K562 (cell line): ENCODE results near the gene GPATCH11. TPM values are rescaled to one million over a fixed set of nuclear protein-coding genes. Genes with fewer than 3 reads are reported as not detected.

Experiments
- ATAC-seq: fragments of 200-7000 bp; cut with Tn5 transposase; 3 replicates; pipeline ENCODE4 v1.9.1; 2020; ENCODE audit warnings: moderate library complexity
- BruUV-seq: library from RNA; stranded (reverse); fragments of 400-500 nt; replicated peaks from 2 replicates; lab custom pipeline; 2021; lab: Mats Ljungman, UMichigan
- CTCF ChIA-PET: fragments of 300-600 bp; formaldehyde crosslinking; extraction: SDS; loops from one replicate; lab custom pipeline; 2021; ENCODE audit warnings: low intra/inter-chr PET ratio; lab: Yijun Ruan, JAX
- POLR2A ChIA-PET: fragments of 300-600, 350-650 bp; sonication (Branson Sonifier 250); formaldehyde crosslinking; extraction: SDS; loops from one replicate; lab custom pipeline; 2021; ENCODE audit warnings: antibody characterized with exemption, inconsistent platforms; lab: Yijun Ruan, JAX
- DNase-seq, 4 experiments: peaks; one replicate each; pipeline versions ENCODE4 v3.0.0 to v3.0.0-alpha.2; 2011 to 2018; ENCODE audit warnings: low spot score in 3 of 4, mixed read lengths in 3 of 4; ENCODE audit errors: extremely low read depth in 1 of 4
- FAIRE-seq: peaks from 2 replicates; lab custom pipeline; 2011; peaks lifted over from hg19 to GRCh38; lab: Jason Lieb, UNC
- H2AFZ ChIP-seq: 2 replicates; pipeline ENCODE4 v1.6.0; 2011; ENCODE audit warnings: low read depth, low read length, control low read depth, inconsistent platforms
- H3K27ac ChIP-seq: fragments of 200-600 bp; 3 replicates; pipeline ENCODE4 v1.8.0; 2011; ENCODE audit warnings: low read depth, mild to moderate bottlenecking, control low read depth, inconsistent platforms, low read length, moderate library complexity, mixed read lengths; ENCODE audit errors: extremely low read depth
- H3K27me3 ChIP-seq, 2 experiments: fragments of 300-600 bp in 1 of 2; 2 replicates in 1 of 2; 3 replicates in 1 of 2; pipeline versions ENCODE4 v1.6.0 to v1.8.0; 2011; ENCODE audit warnings: inconsistent platforms in 2 of 2, low read length in 2 of 2, mild to moderate bottlenecking in 1 of 2, mixed read lengths in 1 of 2, moderate library complexity in 1 of 2; ENCODE audit not compliant: control insufficient read depth in 2 of 2, insufficient read depth in 2 of 2
- H3K36me3 ChIP-seq: fragments of 300-600 bp; 3 replicates; pipeline ENCODE4 v1.8.0; 2011; ENCODE audit warnings: mild to moderate bottlenecking, low read length, inconsistent platforms; ENCODE audit not compliant: control insufficient read depth, insufficient read depth
- H3K4me1 ChIP-seq, 2 experiments: fragments of 200-600 bp in 1 of 2; replicated peaks in 1 of 2; 2 replicates in 1 of 2; 3 replicates in 1 of 2; pipeline versions ENCODE4 v1.5.1 to v1.8.0; 2011; ENCODE audit warnings: inconsistent platforms in 2 of 2, low read length in 2 of 2, mild to moderate bottlenecking in 1 of 2, mixed read lengths in 1 of 2, moderate library complexity in 1 of 2; ENCODE audit not compliant: control insufficient read depth in 2 of 2, insufficient read depth in 2 of 2
- H3K4me2 ChIP-seq: 2 replicates; pipeline ENCODE4 v1.6.1; 2011; ENCODE audit warnings: low read length, control low read depth, inconsistent platforms, mixed read lengths; ENCODE audit not compliant: insufficient read depth
- H3K4me3 ChIP-seq: fragments of 200-600 bp; sonication (generic), shearing (Covaris generic); 2 replicates; pipeline ENCODE4 v1.5.1; 2016; ENCODE audit warnings: control low read depth, inconsistent platforms
- H3K79me2 ChIP-seq: fragments of 200-600 bp; 3 replicates; pipeline ENCODE4 v1.8.0; 2011; ENCODE audit warnings: low read length, inconsistent platforms; ENCODE audit not compliant: control insufficient read depth, insufficient read depth
- H3K9ac ChIP-seq, 2 experiments: 2 replicates each; pipeline versions ENCODE4 v1.6.0 to v1.6.1; 2011; ENCODE audit warnings: low read depth in 2 of 2, low read length in 2 of 2, control low read depth in 1 of 2, inconsistent platforms in 1 of 2, mild to moderate bottlenecking in 1 of 2, mixed read lengths in 1 of 2; ENCODE audit not compliant: insufficient read depth in 1 of 2
- H3K9me1 ChIP-seq: one replicate; pipeline ENCODE4 v1.6.0; 2011; ENCODE audit warnings: inconsistent platforms, mild to moderate bottlenecking, low read length, moderate library complexity; ENCODE audit not compliant: control insufficient read depth, insufficient read depth
- H3K9me3 ChIP-seq: replicated peaks from 2 replicates; pipeline ENCODE4 v1.5.1; 2011; ENCODE audit warnings: low read depth, low read length, inconsistent platforms; ENCODE audit not compliant: control insufficient read depth, insufficient read depth
- H4K20me1 ChIP-seq: replicated peaks from 2 replicates; pipeline ENCODE4 v1.6.1; 2011; ENCODE audit warnings: low read length, inconsistent platforms, mixed read lengths; ENCODE audit not compliant: control insufficient read depth, insufficient read depth
- BRCA1 ChIP-seq, 2 experiments: fragments of 450-650 bp in 1 of 2; sonication (generic) in 1 of 2; formaldehyde crosslinking in 1 of 2; IDR thresholded peaks; 2 replicates each; pipeline versions ENCODE4 v1.5.0 to v1.6.1; 2017 to 2020; ENCODE audit warnings: mild to moderate bottlenecking in 1 of 2, missing genetic modification reagents in 1 of 2
- GABPA ChIP-seq: fragments of 200-800 bp; sonication (Bioruptor generic); conservative IDR thresholded peaks from 2 replicates; pipeline ENCODE4 v1.6.1; 2016; ENCODE audit warnings: low read depth, missing genetic modification characterization, missing compliant biosample characterization
- HMGN3 ChIP-seq: IDR thresholded peaks from 2 replicates; pipeline ENCODE4 v1.6.1; 2011; ENCODE audit warnings: borderline replicate concordance, low read depth, mild to moderate bottlenecking, mixed read lengths, low read length; ENCODE audit not compliant: insufficient read length; ENCODE audit errors: extremely low read depth
- KAT2B ChIP-seq: IDR thresholded peaks from one replicate; pipeline ENCODE4 v1.6.1; 2012; ENCODE audit warnings: low read depth, mild to moderate bottlenecking, control low read depth, inconsistent platforms, low read length, moderate library complexity
- MAFK ChIP-seq: IDR thresholded peaks from 2 replicates; pipeline ENCODE4 v1.6.1; 2011; ENCODE audit warnings: low read length, improper control_type of control experiment
- MXD1 ChIP-seq: fragments of 250-450 bp; sonication (Bioruptor Pico); IDR thresholded peaks from 2 replicates; pipeline ENCODE4 v1.8.0; 2021; ENCODE audit warnings: borderline replicate concordance, mild to moderate bottlenecking, moderate library complexity; ENCODE audit not compliant: poor library complexity, severe bottlenecking
- NFRKB ChIP-seq: fragments of 450-650 bp; IDR thresholded peaks from 2 replicates; pipeline ENCODE4 v1.6.1; 2016; ENCODE audit warnings: low read depth
- NRF1 ChIP-seq, 2 experiments: fragments of 450-650 bp; IDR thresholded peaks in 1 of 2; conservative IDR thresholded peaks in 1 of 2; 2 replicates each; pipeline ENCODE4 v1.6.1; 2014; ENCODE audit warnings: mild to moderate bottlenecking in 2 of 2
- SNIP1 ChIP-seq: fragments of 450-650 bp; IDR thresholded peaks from 2 replicates; pipeline ENCODE4 v1.7.1; 2017; ENCODE audit warnings: low read depth, mild to moderate bottlenecking
- SREBF2 ChIP-seq: sonication (generic); formaldehyde crosslinking; IDR thresholded peaks from 2 replicates; pipeline ENCODE4 v1.4.0; 2020; ENCODE audit warnings: mild to moderate bottlenecking, missing genetic modification reagents
- STAT5B ChIP-seq: fragments of 250-450 bp; sonication (Bioruptor Pico); IDR thresholded peaks from 2 replicates; pipeline ENCODE4 v1.8.0; 2021; ENCODE audit warnings: mild to moderate bottlenecking, inconsistent platforms
- XRCC4 ChIP-seq: IDR thresholded peaks from one replicate; pipeline ENCODE4 v1.6.1; 2011; ENCODE audit not compliant: insufficient read depth, insufficient read length; ENCODE audit errors: extremely low read depth
- ZBTB34 ChIP-seq: fragments of 250-450 bp; sonication (Bioruptor Pico); IDR thresholded peaks from 2 replicates; pipeline ENCODE4 v1.8.0; 2021; ENCODE audit warnings: mild to moderate bottlenecking, moderate library complexity
- ZFP91 ChIP-seq: sonication (generic); formaldehyde crosslinking; IDR thresholded peaks from 2 replicates; pipeline ENCODE4 v1.8.0; 2022; ENCODE audit warnings: mild to moderate bottlenecking, missing genetic modification reagents
- WGBS: fragments of 100-300 bp; shearing (Covaris generic); methylation state at CpG from one replicate; pipeline ENCODE4 v1.1.6; 2016; ENCODE audit warnings: low coverage, mixed read lengths; ENCODE audit not compliant: insufficient coverage; ENCODE audit errors: missing lambda C conversion rate; 5-methylcytosine and 5-hydroxymethylcytosine counted together
- in situ Hi-C: fragments of 300-500 bp; cut with MboI; formaldehyde crosslinking; loops from 4 replicates; pipeline ENCODE4 v1.15.0; 2018; ENCODE audit warnings: inconsistent platforms, mixed read lengths
- intact Hi-C: fragments of 100-400 bp; cut with micrococcal nuclease; formaldehyde crosslinking; loops from 2 replicates; pipeline ENCODE4 v1.14.2; 2022
- polyA plus RNA-seq, 8 experiments: library from polyadenylated mRNA; depleted of rRNA in 4 of 8; stranded (reverse) in 5 of 8; unstranded in 3 of 8; fragments of >200 nt; fragmentation: Nextera tagmentation in 2 of 8; fragmentation: Illumina TruSeq in 1 of 8; extraction: Ambion mirVana in 2 of 8; extraction: Trizol in 1 of 8; gene quantifications; 2 replicates each; pipeline versions ENCODE4 v1.2.1 to v1.2.3, GENCODE V29; 2011 to 2014; ENCODE audit warnings: inconsistent platforms in 1 of 8, missing spikeins in 1 of 8
- total RNA-seq, 7 experiments: library from RNA; depleted of rRNA in 6 of 7; stranded (reverse); fragments of >200 nt in 6 of 7; fragmentation: Illumina TruSeq in 2 of 7; extraction: Trizol in 2 of 7; gene quantifications; 2 replicates each; pipeline versions ENCODE4 v1.2.1 to v1.2.3, GENCODE V29; 2011 to 2021; ENCODE audit warnings: low replicate concordance in 1 of 7

The GPATCH11 gene
- total and polyA plus RNA-seq, 9 of the 15 experiments (the other 6 are each of a cell fraction or from before 2014, with no cell fraction given) = 7.9 to 23.9 (median 15.2) TPM

GRCh38 chr2:37061776-37062175 lies 22.5 kb upstream of the GPATCH11 start:
- Histone ChIP-seq H2AFZ (no peak overlapping the region), H3K9me3 (no peaks in the 10 kb centered on the region), H3K9me1 (no peaks in the 10 kb centered on the region), H3K79me2 (no peaks in the 10 kb centered on the region), H3K9ac (no peak overlapping the region), H3K27ac (no peak overlapping the region), H3K27me3 (no peaks in the 10 kb centered on the region), H3K4me3 (no peak overlapping the region), H3K4me2 (no peak overlapping the region), H3K4me1 (no peaks in the 10 kb centered on the region), H4K20me1 (no peaks in the 10 kb centered on the region), H3K36me3 (peaks cover 48% of the 10 kb centered on the region)
- intact Hi-C loops = no loop called here
- no peak for FAIRE-seq
- ChIA-PET CTCF (no interaction called here), POLR2A (no interaction called here)
- in situ Hi-C loops = no loop called here
- no TSS peak for BruUV-seq
- TF ChIP-seq SREBF2 (CRISPR knock-in tag) (no peak), GABPA (tag) (no peak), MAFK (no peak), SNIP1 (no peak), XRCC4 (no peak), BRCA1 (IDR thresholded peaks at IDR 0.05) (no peak), BRCA1 (CRISPR knock-in tag; IDR thresholded peaks at IDR 0.05) (no peak), ZFP91 (CRISPR knock-in tag) (no peak), NRF1 (conservative IDR thresholded peaks at IDR 0.05 in 1 of 2, IDR thresholded peaks at IDR 0.05 in 1 of 2) (no peak), ZBTB34 (CRISPR knock-in tag) (no peak), KAT2B (no peak), HMGN3 (no peak), MXD1 (CRISPR knock-in tag) (no peak), STAT5B (no peak), NFRKB (no peak)
- ATAC-seq = no peak
- no peak for DNase-seq
- 82% methylated on average over 5 of the region's 5 CpGs for WGBS
